ENCODE measurements around the gene FCRL5. TPM values are rescaled to one million over a fixed set of nuclear protein-coding genes. Genes with fewer than 3 reads are reported as not detected.

Gene FCRL5
- total RNA-seq, 1 donor, result under 0.01 TPM

GRCh38 chr1:157512036-157512969, 40.0 kb downstream of the FCRL5 start:
- no peak for DNase-seq (ENCODE audit: insufficient read length, low spot score, missing footprints)
- no peak overlapping the region for H3K4me2 ChIP-seq (ENCODE audit: insufficient read depth, low read length)
- H3K4me1 ChIP-seq (ENCODE audit: insufficient read depth, low read length), result no peaks in the 10 kb centered on the region
- H3K79me2 ChIP-seq (ENCODE audit: insufficient read depth, low read length), result no peaks in the 10 kb centered on the region
- H3K4me3 ChIP-seq (ENCODE audit: insufficient read depth, low read length), result no peak overlapping the region
- H3K36me3 ChIP-seq (ENCODE audit: insufficient read depth, low read length), result no peaks in the 10 kb centered on the region
- no peak overlapping the region for H2AFZ ChIP-seq (ENCODE audit: low read length)
- no peaks in the 10 kb centered on the region for H4K20me1 ChIP-seq (ENCODE audit: insufficient read depth, low read length)
- no peak overlapping the region for H3K27ac ChIP-seq (ENCODE audit: low read depth, low read length)
- H3K9me3 ChIP-seq (ENCODE audit: low read depth, low read length), result no peaks in the 10 kb centered on the region
- H3K27me3 ChIP-seq (ENCODE audit: insufficient read depth, low read length), result no peaks in the 10 kb centered on the region
- TF ChIP-seq CTCF (IDR thresholded peaks at IDR 0.05; ENCODE audit: extremely low read depth, low read depth, low read length), result no peak

- Histone ChIP-seq H3K36me3 (ENCODE audit: insufficient read depth, low read length) (no peaks in the 10 kb centered on the region), H3K27me3 (ENCODE audit: insufficient read depth, low read length) (no peaks in the 10 kb centered on the region), H4K20me1 (ENCODE audit: insufficient read depth, low read length) (no peaks in the 10 kb centered on the region), H3K9me3 (ENCODE audit: low read depth, low read length) (no peaks in the 10 kb centered on the region), H2AFZ (ENCODE audit: low read length) (no peak overlapping the region), H3K27ac (ENCODE audit: low read depth, low read length) (no peak overlapping the region), H3K79me2 (ENCODE audit: insufficient read depth, low read length) (no peaks in the 10 kb centered on the region), H3K4me2 (ENCODE audit: insufficient read depth, low read length) (no peak overlapping the region), H3K4me3 (ENCODE audit: insufficient read depth, low read length) (no peak overlapping the region), H3K4me1 (ENCODE audit: insufficient read depth, low read length) (no peaks in the 10 kb centered on the region)
- no peak for TF ChIP-seq CTCF (IDR thresholded peaks at IDR 0.05; ENCODE audit: extremely low read depth, low read depth, low read length)
- peak; percentile 69 for DNase-seq (ENCODE audit: insufficient read length, low spot score, missing footprints)
Measured at GRCh38 chr1:157509546-157510232, 42.6 kb downstream of the FCRL5 start.

GRCh38 chr1:157505481-157506272, 46.6 kb downstream of the FCRL5 start:
- no peaks in the 10 kb centered on the region for H3K79me2 ChIP-seq (ENCODE audit: insufficient read depth, low read length)
- H2AFZ ChIP-seq (ENCODE audit: low read length), result no peak overlapping the region
- TF ChIP-seq CTCF (IDR thresholded peaks at IDR 0.05; ENCODE audit: extremely low read depth, low read depth, low read length), result peak; percentile 84
- no peak overlapping the region for H3K4me2 ChIP-seq (ENCODE audit: insufficient read depth, low read length)
- H3K4me1 ChIP-seq (ENCODE audit: insufficient read depth, low read length), result no peaks in the 10 kb centered on the region
- DNase-seq (ENCODE audit: insufficient read length, low spot score, missing footprints), result peak; percentile 92
- no peak overlapping the region for H3K4me3 ChIP-seq (ENCODE audit: insufficient read depth, low read length)
- H3K9me3 ChIP-seq (ENCODE audit: low read depth, low read length), result no peaks in the 10 kb centered on the region
- peaks cover 3% of the 10 kb centered on the region for H3K27me3 ChIP-seq (ENCODE audit: insufficient read depth, low read length)
- no peaks in the 10 kb centered on the region for H3K36me3 ChIP-seq (ENCODE audit: insufficient read depth, low read length)
- H4K20me1 ChIP-seq (ENCODE audit: insufficient read depth, low read length), result no peaks in the 10 kb centered on the region
- H3K27ac ChIP-seq (ENCODE audit: low read depth, low read length), result no peak overlapping the region
